Neural cell (in vitro differentiated cells): ENCODE measurements around the gene CREM. TPM values are rescaled to one million over a fixed set of nuclear protein-coding genes. Genes with fewer than 3 reads are reported as not detected.

Experiments
- H2AFZ ChIP-seq: fragments of 200-600, 300-800 bp; sonication (generic), shearing (Covaris generic); 2 replicates; pipeline ENCODE4 v1.6.0; 2014; ENCODE audit warnings: low read depth, mild to moderate bottlenecking, antibody characterized with exemption, low read length, moderate library complexity
- H3F3A ChIP-seq: fragments of 200-600 bp; shearing (Covaris generic); 2 replicates; pipeline ENCODE4 v1.6.1; 2016; ENCODE audit warnings: mild to moderate bottlenecking, moderate library complexity, mixed read lengths, antibody characterized with exemption, low read length; ENCODE audit not compliant: insufficient read depth, poor library complexity, severe bottlenecking
- H3K27ac ChIP-seq: fragments of 200-600, 300-800 bp; sonication (generic), shearing (Covaris generic); 2 replicates; pipeline ENCODE4 v1.5.1; 2014; ENCODE audit warnings: mild to moderate bottlenecking, low read length, moderate library complexity
- H3K27me3 ChIP-seq: fragments of 300-800, 200-600 bp; sonication (generic), shearing (Covaris generic); 2 replicates; pipeline ENCODE4 v1.6.0; 2014; ENCODE audit warnings: mild to moderate bottlenecking, low read depth, low read length, moderate library complexity; ENCODE audit not compliant: insufficient read depth
- H3K36me3 ChIP-seq: fragments of 300-800, 200-600 bp; sonication (generic), shearing (Covaris generic); 2 replicates; pipeline ENCODE4 v1.5.1; 2014; ENCODE audit warnings: mild to moderate bottlenecking, antibody characterized with exemption, low read length, moderate library complexity; ENCODE audit not compliant: insufficient read depth
- H3K4me2 ChIP-seq: fragments of 300-800, 200-600 bp; sonication (generic), shearing (Covaris generic); 2 replicates; pipeline ENCODE4 v1.6.0; 2014; ENCODE audit warnings: mild to moderate bottlenecking, low read length
- H3K4me3 ChIP-seq: fragments of 300-800, 200-600 bp; sonication (generic), shearing (Covaris generic); 2 replicates; pipeline ENCODE4 v1.5.1; 2014; ENCODE audit warnings: mild to moderate bottlenecking, low read length, moderate library complexity
- H3K79me2 ChIP-seq: fragments of 200-600 bp; shearing (Covaris generic); replicated peaks from 2 replicates; pipeline ENCODE4 v1.6.0; 2014; ENCODE audit warnings: mild to moderate bottlenecking, low read length, moderate library complexity; ENCODE audit not compliant: insufficient read depth
- H3K9ac ChIP-seq: fragments of 300-800, 200-600 bp; sonication (generic), shearing (Covaris generic); 2 replicates; pipeline ENCODE4 v1.6.1; 2016; ENCODE audit warnings: mild to moderate bottlenecking, low read length, mixed read lengths
- H3K9me2 ChIP-seq: fragments of 200-600 bp; shearing (Covaris generic); 2 replicates; pipeline ENCODE4 v1.6.1; 2016; ENCODE audit warnings: mild to moderate bottlenecking, low read length, mixed read lengths; ENCODE audit not compliant: insufficient read depth
- H3K9me3 ChIP-seq: fragments of 200-600, 300-800 bp; sonication (generic), shearing (Covaris generic); 2 replicates; pipeline ENCODE4 v1.6.1; 2016; ENCODE audit warnings: mild to moderate bottlenecking, mixed run types, low read length, moderate library complexity, mixed read lengths
- H4K20me1 ChIP-seq: fragments of 200-600 bp; shearing (Covaris generic); 2 replicates; pipeline ENCODE4 v1.6.1; 2016; ENCODE audit warnings: mild to moderate bottlenecking, mixed run types; ENCODE audit not compliant: insufficient read depth
- CTCF ChIP-seq: fragments of 450-650 bp; IDR thresholded peaks from 2 replicates; pipeline ENCODE4 v1.5.1; 2014; ENCODE audit warnings: antibody characterized with exemption, mild to moderate bottlenecking, moderate library complexity; ENCODE audit not compliant: poor library complexity, severe bottlenecking
- EP300 ChIP-seq: fragments of 450-650 bp; conservative IDR thresholded peaks from 2 replicates; pipeline ENCODE4 v1.6.1; 2014; ENCODE audit warnings: antibody characterized with exemption, mild to moderate bottlenecking, moderate library complexity; ENCODE audit not compliant: poor library complexity, severe bottlenecking
- EZH2 ChIP-seq: fragments of 200-600, 300-800 bp; shearing (Covaris generic), sonication (generic); IDR thresholded peaks from 2 replicates; pipeline ENCODE4 v1.6.1; 2014; ENCODE audit warnings: antibody characterized with exemption, low read length, borderline replicate concordance, mild to moderate bottlenecking; ENCODE audit not compliant: insufficient read depth, poor library complexity, severe bottlenecking
- MXI1 ChIP-seq: fragments of 450-650 bp; conservative IDR thresholded peaks from 2 replicates; pipeline ENCODE4 v1.6.1; 2014; ENCODE audit warnings: antibody characterized with exemption, mild to moderate bottlenecking; ENCODE audit not compliant: poor library complexity, severe bottlenecking
- POLR2AphosphoS5 ChIP-seq: IDR thresholded peaks from 2 replicates; pipeline ENCODE4 v1.6.1; 2012
- RAD21 ChIP-seq: fragments of 450-650 bp; conservative IDR thresholded peaks from 2 replicates; pipeline ENCODE4 v1.6.1; 2014; ENCODE audit warnings: antibody characterized with exemption, mild to moderate bottlenecking, moderate library complexity
- REST ChIP-seq: IDR thresholded peaks from 2 replicates; pipeline ENCODE4 v1.6.1; 2012; ENCODE audit warnings: borderline replicate concordance
- SMC3 ChIP-seq: fragments of 450-650 bp; conservative IDR thresholded peaks from 2 replicates; pipeline ENCODE4 v1.6.1; 2014; ENCODE audit warnings: antibody characterized with exemption, mild to moderate bottlenecking, moderate library complexity; ENCODE audit not compliant: poor library complexity
- TAF1 ChIP-seq: IDR thresholded peaks from 2 replicates; pipeline ENCODE4 v1.6.1; 2012; ENCODE audit warnings: low read depth
- polyA plus RNA-seq: library from polyadenylated mRNA; depleted of rRNA; stranded (reverse); fragments of >200 nt; gene quantifications from 2 replicates; pipeline ENCODE4 v1.2.3, GENCODE V29; 2014

Gene CREM
- polyA plus RNA-seq, 1 donor from 2014 or later: 67.3 TPM

GRCh38 chr10:35096312-35096711, 30.3 kb upstream of the CREM start:
- no peak overlapping the region for H3K27ac ChIP-seq
- H3K4me2 ChIP-seq: no peak overlapping the region
- no peak overlapping the region for H2AFZ ChIP-seq
- H3K9me3 ChIP-seq: no peaks in the 10 kb centered on the region
- H3K9ac ChIP-seq: no peak overlapping the region
- no peaks in the 10 kb centered on the region for H3K79me2 ChIP-seq
- no peaks in the 10 kb centered on the region for H3K9me2 ChIP-seq
- H3K4me3 ChIP-seq: no peak overlapping the region
- no peaks in the 10 kb centered on the region for H3K27me3 ChIP-seq
- no peak for TF ChIP-seq REST
- no peak for TF ChIP-seq SMC3
- TF ChIP-seq TAF1: no peak
- no peak for TF ChIP-seq MXI1
- no peak for TF ChIP-seq CTCF
- no peak for TF ChIP-seq EZH2
- no peak for TF ChIP-seq EP300
- no peak for TF ChIP-seq POLR2AphosphoS5
- no peak for TF ChIP-seq RAD21
- H3F3A ChIP-seq: no peaks in the 10 kb centered on the region
- no peaks in the 10 kb centered on the region for H4K20me1 ChIP-seq
- no peaks in the 10 kb centered on the region for H3K36me3 ChIP-seq

GRCh38 chr10:35097510-35097909, 29.1 kb upstream of the CREM start:
- TF ChIP-seq TAF1 (no peak), EP300 (no peak), CTCF (no peak), MXI1 (no peak), RAD21 (no peak), REST (no peak), SMC3 (no peak), POLR2AphosphoS5 (no peak), EZH2 (no peak)
- Histone ChIP-seq H3F3A (no peaks in the 10 kb centered on the region), H3K4me3 (no peak overlapping the region), H4K20me1 (no peaks in the 10 kb centered on the region), H3K79me2 (no peaks in the 10 kb centered on the region), H3K27ac (no peak overlapping the region), H3K4me2 (no peak overlapping the region), H3K9me3 (no peaks in the 10 kb centered on the region), H3K9me2 (no peaks in the 10 kb centered on the region), H3K36me3 (no peaks in the 10 kb centered on the region), H3K9ac (no peak overlapping the region), H2AFZ (no peak overlapping the region), H3K27me3 (no peaks in the 10 kb centered on the region)
